ENCODE data around the gene ZDHHC20. TPM values are rescaled to one million over a fixed set of nuclear protein-coding genes. Genes with fewer than 3 reads are reported as not detected.
A peak's percentile ranks its signal among the peaks of the same experiment; 100 is the strongest.

The ZDHHC20 gene
- total and polyA plus RNA-seq, 2 of the 13 experiments (the other 11 are each of a cell fraction or from before 2014, with no cell fraction given), result 19.9 to 59.9 TPM

GRCh38 chr13:21348488-21349120, 110.5 kb downstream of the ZDHHC20 start:
- CTCF ChIA-PET (ENCODE audit: low intra/inter-chr PET ratio, low total read pairs), result no interaction called here
- in situ Hi-C loops (cut with HindIII; ENCODE audit: extremely low pct_ligation_motif_present, low pct_unique_long_range_greater_than_20kb) (no loop called here), intact Hi-C loops (cut with micrococcal nuclease; ENCODE audit: unreplicated experiment) (no loop called here)
- POLR2A ChIA-PET, result no interaction called here
- no TSS peak for BruUV-seq (replicated peaks)
- 24% methylated on average over 6 of the region's 6 CpGs for WGBS (ENCODE audit: low lambda C conversion rate)
- no peak for FAIRE-seq
- Histone ChIP-seq H3K27me3 (ENCODE audit: control insufficient read depth in 1 of 2, insufficient read depth in 2 of 2, low read length in 2 of 2) (peaks cover 0 to 2% of the 10 kb centered on the region in 2 experiments; a peak in 1 of 5 replicates), H3K4me3 (replicated peaks in 1 of 3; ENCODE audit: insufficient read depth in 1 of 3, low read depth in 2 of 3, low read length in 3 of 3) (no peak overlapping the region), H3K27ac (ENCODE audit: extremely low read length, insufficient read depth, low read length) (no peak overlapping the region), H3K36me3 (replicated peaks in 1 of 2; ENCODE audit: control insufficient read depth in 1 of 2, insufficient read depth in 2 of 2, low read length in 2 of 2) (no peaks in the 10 kb centered on the region), H2AFZ (ENCODE audit: low read length) (no peak overlapping the region), H3K9ac (ENCODE audit: insufficient read depth, low read depth, low read length) (no peak overlapping the region), H4K20me1 (ENCODE audit: insufficient read depth, low read length) (0 out of 2 replicates have a peak, but pooled peaks cover 3% of the 10 kb centered on the region), H3K9me3 (ENCODE audit: low read length) (no peaks in the 10 kb centered on the region), H3K4me2 (ENCODE audit: low read depth, low read length) (no peak overlapping the region), H3K4me1 (ENCODE audit: insufficient read depth, low read length) (no peaks in the 10 kb centered on the region), H3K79me2 (ENCODE audit: insufficient read depth, low read length) (no peaks in the 10 kb centered on the region)
- no peak for ATAC-seq
- DNase-seq (ENCODE audit: low spot score), result no peak
- no peak for TF ChIP-seq SMC3 (IDR thresholded peaks at IDR 0.05; ENCODE audit: low read length)
- no peak for TF ChIP-seq BCL3 (CRISPR knock-in tag; IDR thresholded peaks at IDR 0.05)
- TF ChIP-seq ZNF329 (CRISPR knock-in tag; IDR thresholded peaks at IDR 0.05; ENCODE audit: low read depth), result no peak

GRCh38 chr13:21347753-21348318, 111.3 kb downstream of the ZDHHC20 start:
- no TSS peak for BruUV-seq (replicated peaks)
- H3K4me1 ChIP-seq (ENCODE audit: insufficient read depth, low read length), result no peaks in the 10 kb centered on the region
- intact Hi-C loops (cut with micrococcal nuclease; ENCODE audit: unreplicated experiment), result no loop called here
- H2AFZ ChIP-seq (ENCODE audit: low read length), result no peak overlapping the region
- H4K20me1 ChIP-seq (ENCODE audit: insufficient read depth, low read length), result 0 out of 2 replicates have a peak, but pooled peaks cover 3% of the 10 kb centered on the region
- H3K4me2 ChIP-seq (ENCODE audit: low read depth, low read length), result no peak overlapping the region
- WGBS (ENCODE audit: low lambda C conversion rate), result 58% methylated on average over 7 of the region's 10 CpGs
- no peaks in the 10 kb centered on the region for H3K36me3 ChIP-seq (replicated peaks in 1 of 2; ENCODE audit: control insufficient read depth in 1 of 2, insufficient read depth in 2 of 2, low read length in 2 of 2)
- peak; percentile 58 for ATAC-seq
- peaks cover 0 to 2% of the 10 kb centered on the region in 2 experiments; a peak in 1 of 5 replicates for H3K27me3 ChIP-seq (ENCODE audit: control insufficient read depth in 1 of 2, insufficient read depth in 2 of 2, low read length in 2 of 2)
- ChIA-PET CTCF (ENCODE audit: low intra/inter-chr PET ratio, low total read pairs) (no interaction called here), POLR2A (no interaction called here)
- no peak for DNase-seq (ENCODE audit: low spot score)
- TF ChIP-seq STAG1 (CRISPR knock-in tag; IDR thresholded peaks at IDR 0.05) (peak; percentile 18; the same call in 1 of the 2 replicates), RFXANK (CRISPR knock-in tag; IDR thresholded peaks at IDR 0.05) (no peak)
- FAIRE-seq, result no peak
- H3K9me3 ChIP-seq (ENCODE audit: low read length), result no peaks in the 10 kb centered on the region
- in situ Hi-C loops (cut with HindIII; ENCODE audit: extremely low pct_ligation_motif_present, low pct_unique_long_range_greater_than_20kb), result no loop called here
- H3K4me3 ChIP-seq (replicated peaks in 1 of 3; ENCODE audit: insufficient read depth in 1 of 3, low read depth in 2 of 3, low read length in 3 of 3), result no peak overlapping the region
- H3K79me2 ChIP-seq (ENCODE audit: insufficient read depth, low read length), result no peaks in the 10 kb centered on the region
- no peak overlapping the region for H3K9ac ChIP-seq (ENCODE audit: insufficient read depth, low read depth, low read length)
- H3K27ac ChIP-seq (ENCODE audit: extremely low read length, insufficient read depth, low read length), result no peak overlapping the region
